ENCODE measurements around the gene TUBGCP3.

The TUBGCP3 gene

DNA sequence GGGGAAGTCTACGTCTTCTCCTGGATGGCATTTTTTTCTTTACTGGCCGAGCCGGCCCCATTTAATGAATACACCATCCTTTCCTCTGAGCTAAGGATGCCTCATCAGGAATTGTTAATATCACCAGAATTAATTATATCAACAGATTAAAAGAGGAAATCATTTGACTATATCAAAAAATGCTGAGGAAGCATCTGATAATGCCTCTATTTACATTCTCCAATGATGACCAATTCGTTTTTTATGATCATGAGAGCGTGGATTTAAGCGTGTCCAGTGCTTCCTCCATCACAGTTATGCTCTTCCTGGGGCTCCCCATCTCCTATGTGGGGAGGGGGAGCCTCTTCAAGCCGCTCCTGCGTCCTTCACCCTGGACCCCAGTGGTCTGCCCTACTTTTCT is 58.7 kb downstream of the TUBGCP3 start:
- Histone ChIP-seq H3K79me2 (ENCODE audit: insufficient read depth, low read length) (no peaks in the 10 kb centered on the region), H3F3A (ENCODE audit: insufficient read depth, low read length) (no peaks in the 10 kb centered on the region)

GRCh38 chr13:112526146-112526853 is 61.7 kb downstream of the TUBGCP3 start:
- Histone ChIP-seq H3K9me3 (ENCODE audit: low read length) (no peaks in the 10 kb centered on the region), H2AFZ (ENCODE audit: low read length) (no peak overlapping the region), H3F3A (ENCODE audit: insufficient read depth, low read length) (no peaks in the 10 kb centered on the region), H3K4me3 (ENCODE audit: low read depth, low read length, poor library complexity, severe bottlenecking) (no peak overlapping the region), H3K4me2 (ENCODE audit: low read length) (no peak overlapping the region), H3K79me2 (ENCODE audit: insufficient read depth, low read length) (no peaks in the 10 kb centered on the region), H3K9me2 (ENCODE audit: low read depth, low read length) (no peaks in the 10 kb centered on the region), H3K27me3 (ENCODE audit: insufficient read depth, low read length) (no peaks in the 10 kb centered on the region), H4K20me1 (ENCODE audit: insufficient read depth, low read length) (no peaks in the 10 kb centered on the region), H3K4me1 (ENCODE audit: insufficient read depth, low read length, severe bottlenecking) (no peaks in the 10 kb centered on the region), H3K27ac (ENCODE audit: low read depth, low read length, poor library complexity, severe bottlenecking) (no peak overlapping the region), H3K9ac (ENCODE audit: low read length) (no peak overlapping the region), H3K36me3 (ENCODE audit: insufficient read depth, low read length) (peaks cover 60% of the 10 kb centered on the region)
- TF ChIP-seq, protein P1, sequence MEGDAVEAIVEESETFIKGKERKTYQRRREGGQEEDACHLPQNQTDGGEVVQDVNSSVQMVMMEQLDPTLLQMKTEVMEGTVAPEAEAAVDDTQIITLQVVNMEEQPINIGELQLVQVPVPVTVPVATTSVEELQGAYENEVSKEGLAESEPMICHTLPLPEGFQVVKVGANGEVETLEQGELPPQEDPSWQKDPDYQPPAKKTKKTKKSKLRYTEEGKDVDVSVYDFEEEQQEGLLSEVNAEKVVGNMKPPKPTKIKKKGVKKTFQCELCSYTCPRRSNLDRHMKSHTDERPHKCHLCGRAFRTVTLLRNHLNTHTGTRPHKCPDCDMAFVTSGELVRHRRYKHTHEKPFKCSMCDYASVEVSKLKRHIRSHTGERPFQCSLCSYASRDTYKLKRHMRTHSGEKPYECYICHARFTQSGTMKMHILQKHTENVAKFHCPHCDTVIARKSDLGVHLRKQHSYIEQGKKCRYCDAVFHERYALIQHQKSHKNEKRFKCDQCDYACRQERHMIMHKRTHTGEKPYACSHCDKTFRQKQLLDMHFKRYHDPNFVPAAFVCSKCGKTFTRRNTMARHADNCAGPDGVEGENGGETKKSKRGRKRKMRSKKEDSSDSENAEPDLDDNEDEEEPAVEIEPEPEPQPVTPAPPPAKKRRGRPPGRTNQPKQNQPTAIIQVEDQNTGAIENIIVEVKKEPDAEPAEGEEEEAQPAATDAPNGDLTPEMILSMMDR (IDR thresholded peaks at IDR 0.05; ENCODE audit: low read length) = no peak
- TF ChIP-seq EZH2 (IDR thresholded peaks at IDR 0.05; ENCODE audit: borderline replicate concordance, low read length) = no peak

More for the DNA sequence above, 58.7 kb downstream of the TUBGCP3 start:
- TF ChIP-seq EZH2 (IDR thresholded peaks at IDR 0.05; ENCODE audit: borderline replicate concordance, low read length) = no peak
- TF ChIP-seq, protein P1 (IDR thresholded peaks at IDR 0.05; ENCODE audit: low read length) = no peak
- Histone ChIP-seq H3K4me1 (ENCODE audit: insufficient read depth, low read length, severe bottlenecking) (no peaks in the 10 kb centered on the region), H3K4me3 (ENCODE audit: low read depth, low read length, poor library complexity, severe bottlenecking) (no peak overlapping the region), H3K27me3 (ENCODE audit: insufficient read depth, low read length) (no peaks in the 10 kb centered on the region), H3K9me2 (ENCODE audit: low read depth, low read length) (no peaks in the 10 kb centered on the region), H3K9ac (ENCODE audit: low read length) (no peak overlapping the region), H3K36me3 (ENCODE audit: insufficient read depth, low read length) (peaks cover 39% of the 10 kb centered on the region), H3K27ac (ENCODE audit: low read depth, low read length, poor library complexity, severe bottlenecking) (no peak overlapping the region), H3K9me3 (ENCODE audit: low read length) (no peaks in the 10 kb centered on the region), H4K20me1 (ENCODE audit: insufficient read depth, low read length) (no peaks in the 10 kb centered on the region), H3K4me2 (ENCODE audit: low read length) (no peak overlapping the region), H2AFZ (ENCODE audit: low read length) (no peak overlapping the region)

- Histone ChIP-seq H3K4me3 (ENCODE audit: low read depth, low read length, poor library complexity, severe bottlenecking) (no peak overlapping the region), H3K79me2 (ENCODE audit: insufficient read depth, low read length) (no peaks in the 10 kb centered on the region), H3K27ac (ENCODE audit: low read depth, low read length, poor library complexity, severe bottlenecking) (no peak overlapping the region), H3F3A (ENCODE audit: insufficient read depth, low read length) (no peaks in the 10 kb centered on the region), H2AFZ (ENCODE audit: low read length) (no peak overlapping the region), H3K4me2 (ENCODE audit: low read length) (no peak overlapping the region), H3K4me1 (ENCODE audit: insufficient read depth, low read length, severe bottlenecking) (no peaks in the 10 kb centered on the region), H3K27me3 (ENCODE audit: insufficient read depth, low read length) (no peaks in the 10 kb centered on the region), H3K9me2 (ENCODE audit: low read depth, low read length) (no peaks in the 10 kb centered on the region), H3K9ac (ENCODE audit: low read length) (no peak overlapping the region), H3K36me3 (ENCODE audit: insufficient read depth, low read length) (peaks cover 69% of the 10 kb centered on the region), H4K20me1 (ENCODE audit: insufficient read depth, low read length) (no peaks in the 10 kb centered on the region), H3K9me3 (ENCODE audit: low read length) (no peaks in the 10 kb centered on the region)
- TF ChIP-seq EZH2 (IDR thresholded peaks at IDR 0.05; ENCODE audit: borderline replicate concordance, low read length) = no peak
- TF ChIP-seq, protein P1 (IDR thresholded peaks at IDR 0.05; ENCODE audit: low read length) = no peak
Measured at GRCh38 chr13:112525356-112525945, 62.5 kb downstream of the TUBGCP3 start.

All from OCI-LY1 (cell line).